Measurements from ENCODE around the gene SYNCRIP. TPM values are rescaled to one million over a fixed set of nuclear protein-coding genes. Genes with fewer than 3 reads are reported as not detected.
A peak's percentile ranks its signal among the peaks of the same experiment; 100 is the strongest.

SYNCRIP gene
- total and polyA plus RNA-seq, 2 of the 13 experiments (the other 11 are each of a cell fraction or from before 2014, with no cell fraction given): 8.1 to 112 TPM

GRCh38 chr6:85580878-85581267 is 61.8 kb downstream of the SYNCRIP start:
- H3K4me1 ChIP-seq (ENCODE audit: insufficient read depth, low read length): peaks cover 43% of the 10 kb centered on the region
- ATAC-seq (peak; percentile 90), DNase-seq (ENCODE audit: low spot score) (peak; percentile 54), FAIRE-seq (no peak)
- in situ Hi-C loops (cut with HindIII; ENCODE audit: extremely low pct_ligation_motif_present, low pct_unique_long_range_greater_than_20kb): no loop called here
- WGBS (ENCODE audit: low lambda C conversion rate): no CpG with 5 or more reads among the region's 1 CpG
- POLR2A ChIA-PET: interaction anchor here (0.7 to 1.5 kb wide), 4 partner anchors 12 to 97 kb away, joined by 4 to 10 read pairs (median 8); partner anchors contain the start of genes SNX14 and SYNCRIP
- H3K36me3 ChIP-seq (replicated peaks in 1 of 2; ENCODE audit: control insufficient read depth in 1 of 2, insufficient read depth in 2 of 2, low read length in 2 of 2): no peaks in the 10 kb centered on the region
- H2AFZ ChIP-seq (ENCODE audit: low read length): no peak overlapping the region
- no peaks in the 10 kb centered on the region for H3K27me3 ChIP-seq (ENCODE audit: control insufficient read depth in 1 of 2, insufficient read depth in 2 of 2, low read length in 2 of 2)
- CTCF ChIA-PET (ENCODE audit: low intra/inter-chr PET ratio, low total read pairs): no interaction called here
- H3K9ac ChIP-seq (ENCODE audit: insufficient read depth, low read depth, low read length): peak overlapping the region; percentile 35; the same call in 1 of the 2 replicates
- H4K20me1 ChIP-seq (ENCODE audit: insufficient read depth, low read length): peaks cover 10% of the 10 kb centered on the region; the same call in 1 of the 2 replicates
- H3K9me3 ChIP-seq (ENCODE audit: low read length): peaks cover 13% of the 10 kb centered on the region; the same call in 1 of the 2 replicates
- H3K4me3 ChIP-seq (replicated peaks in 1 of 3; ENCODE audit: insufficient read depth in 1 of 3, low read depth in 2 of 3, low read length in 3 of 3): peak overlapping the region in 1 of 3 experiments; percentile 15; a peak in 1 of 6 replicates
- intact Hi-C loops (cut with micrococcal nuclease; ENCODE audit: unreplicated experiment): no loop called here
- H3K27ac ChIP-seq (ENCODE audit: extremely low read length, insufficient read depth, low read length): peak overlapping the region; percentile 45
- H3K4me2 ChIP-seq (ENCODE audit: low read depth, low read length): peak overlapping the region; percentile 49
- peaks cover 78% of the 10 kb centered on the region for H3K79me2 ChIP-seq (ENCODE audit: insufficient read depth, low read length)
- BruUV-seq (replicated peaks): no TSS peak
- no peak for TF ChIP-seq ZBTB42 (CRISPR knock-in tag; IDR thresholded peaks at IDR 0.05)
- peak; percentile 93 for TF ChIP-seq ZNF281 (CRISPR knock-in tag; IDR thresholded peaks at IDR 0.05; ENCODE audit: borderline replicate concordance)
- 0 out of 2 replicates have a peak, but pooled peaks have one; percentile 34 for TF ChIP-seq RXRB (CRISPR knock-in tag; IDR thresholded peaks at IDR 0.05; ENCODE audit: borderline replicate concordance)
- no peak for TF ChIP-seq ZNF687 (CRISPR knock-in tag; IDR thresholded peaks at IDR 0.05)
- no peak for TF ChIP-seq STAG1 (CRISPR knock-in tag; IDR thresholded peaks at IDR 0.05)
- 0 out of 2 replicates have a peak, but pooled peaks have one; percentile 44 for TF ChIP-seq MAFG (CRISPR knock-in tag; IDR thresholded peaks at IDR 0.05)
- no peak for TF ChIP-seq PHF8 (CRISPR knock-in tag; IDR thresholded peaks at IDR 0.05)
- no peak for TF ChIP-seq GZF1 (CRISPR knock-in tag; IDR thresholded peaks at IDR 0.05)
- peak; percentile 48; the same call in 1 of the 2 replicates for TF ChIP-seq NFE2L2 (IDR thresholded peaks at IDR 0.05; ENCODE audit: low read length)
- TF ChIP-seq ZNF276 (CRISPR knock-in tag; IDR thresholded peaks at IDR 0.05; ENCODE audit: low read depth): no peak
- no peak for TF ChIP-seq ZNF446 (CRISPR knock-in tag; IDR thresholded peaks at IDR 0.05)

All from HepG2 (cell line).